SH-SY5Y (cell line): Measurements from ENCODE around the gene KYAT1.

Experiments used
- GATA2 ChIP-seq: IDR thresholded peaks from 2 replicates; pipeline ENCODE4 v1.6.1; 2011; ENCODE audit warnings: mild to moderate bottlenecking, low read depth, low read length
- GATA3 ChIP-seq: IDR thresholded peaks from 2 replicates; pipeline ENCODE4 v1.6.1; 2011; ENCODE audit warnings: low read depth, mild to moderate bottlenecking, low read length, moderate library complexity

- TF ChIP-seq GATA3 = no peak
- TF ChIP-seq GATA2 = peak; percentile 55; the same call in 1 of the 2 replicates
Measured at GRCh38 chr9:128845186-128845931, 36.4 kb downstream of the KYAT1 start.
